Adrenal gland (tissue), 12 donors: Measurements from ENCODE around the gene ZKSCAN1. TPM values are rescaled to one million over a fixed set of nuclear protein-coding genes. Genes with fewer than 3 reads are reported as not detected.
"Not testable (repeated sequence)": the region's sequence is repeated elsewhere in the genome, so short reads cannot be mapped to it uniquely, and the experiment has no call there.

Experiments
- DNase-seq, 7 donors: peaks; one replicate each; pipeline ENCODE4 v3.0.0-alpha.2; 2019 to 2020
- H3K27ac ChIP-seq, 5 donors: fragments of 200-600 bp; sonication (generic) in 4 of 5; 1 replicate in 3 of 5; 2 replicates in 2 of 5; pipeline versions ENCODE4 v1.5.1 to v1.8.0; 2016 to 2020; ENCODE audit warnings: mild to moderate bottlenecking in 1 of 5
- H3K27me3 ChIP-seq: fragments of 200-600 bp; 2 replicates; pipeline ENCODE4 v1.8.0; 2021
- H3K36me3 ChIP-seq, 2 donors: fragments of 200-600 bp; replicated peaks in 1 of 2; 1 replicate in 1 of 2; 2 replicates in 1 of 2; pipeline versions ENCODE4 v1.5.1 to v1.8.0; 2018 to 2022
- H3K4me1 ChIP-seq, 2 donors: fragments of 200-600 bp; replicated peaks in 1 of 2; 1 replicate in 1 of 2; 2 replicates in 1 of 2; pipeline versions ENCODE4 v1.5.1 to v1.8.0; 2018 to 2021
- H3K4me3 ChIP-seq, 4 donors: fragments of 200-600 bp; sonication (generic) in 3 of 4; one replicate each; pipeline ENCODE4 v1.5.1; 2016 to 2018
- H3K9me3 ChIP-seq, 3 donors: fragments of 200-600 bp; sonication (generic) in 1 of 3; replicated peaks in 1 of 3; 1 replicate in 2 of 3; 2 replicates in 1 of 3; pipeline versions ENCODE4 v1.5.1 to v1.8.0; 2016 to 2021
- POLR2A ChIP-seq, 2 donors: fragments of 450-650 bp; IDR thresholded peaks; one replicate each; pipeline ENCODE4 v1.6.1; 2017; ENCODE audit warnings: antibody characterized with exemption in 2 of 2, mild to moderate bottlenecking in 2 of 2, moderate library complexity in 1 of 2
- WGBS, 4 donors: extraction: QIAGEN DNeasy Blood & Tissue Kit in 2 of 4; methylation state at CpG; one replicate each; pipeline versions ENCODE4 v1.1.5 to v1.1.7; 2013 to 2017; 5-methylcytosine and 5-hydroxymethylcytosine counted together
- intact Hi-C, 2 donors: fragments of 100-400 bp; cut with DNase I; formaldehyde crosslinking; loops; one replicate each; pipeline versions ENCODE4 v1.14.1 to v1.15.0; 2022 to 2023
- polyA plus RNA-seq, 3 donors: library from polyadenylated mRNA; stranded (reverse); fragments of 200-250 nt in 2 of 3; fragments of 350-450 nt in 1 of 3; fragmentation: Illumina TruSeq in 1 of 3; extraction: RNeasy Lipid Tissue Mini Kit (QIAGEN cat#74804) in 1 of 3; gene quantifications; one replicate each; pipeline ENCODE4 v1.2.3, GENCODE V29; 2013 to 2014
- total RNA-seq, 9 donors: library from RNA; depleted of rRNA in 4 of 9; stranded (reverse); fragments of >200 nt in 4 of 9; fragments of 120-200 nt in 1 of 9; fragmentation: NEBNext Ultra II Directional in 1 of 9; extraction: Animal tissue kit (Norgen Biotek cat#: 25700) in 1 of 9; gene quantifications; one replicate each; pipeline versions ENCODE4 v1.1.0 to v1.2.4, GENCODE V29; 2013 to 2023
- TF ChIP-seq, protein P1 (sequence below), 6 experiments: fragments of 450-650 bp in 4 of 6; fragments of 200-600 bp in 2 of 6; sonication (generic) in 1 of 6; IDR thresholded peaks; 1 replicate in 5 of 6; 2 replicates in 1 of 6; pipeline versions ENCODE4 v1.5.1 to v1.8.0; 2016 to 2021; ENCODE audit warnings: antibody characterized with exemption in 6 of 6, mild to moderate bottlenecking in 2 of 6, moderate library complexity in 1 of 6
- donor health status: healthy with polysubstance abuse.
- donor health status: Bipolar disorder and iron deficiency.
- donor health status: DM: yes; HTN: yes; CAD: no.
- donor health status: DM: no; HTN: no; CAD: no.
- donor health status: DM: no; HTN: no; CAD: no.
- donor health status: DM: yes; HTN: yes; CAD: no.

ZKSCAN1 gene
- total and polyA plus RNA-seq, 12 donors = 20.3 to 134 (median 48.9) TPM

DNA sequence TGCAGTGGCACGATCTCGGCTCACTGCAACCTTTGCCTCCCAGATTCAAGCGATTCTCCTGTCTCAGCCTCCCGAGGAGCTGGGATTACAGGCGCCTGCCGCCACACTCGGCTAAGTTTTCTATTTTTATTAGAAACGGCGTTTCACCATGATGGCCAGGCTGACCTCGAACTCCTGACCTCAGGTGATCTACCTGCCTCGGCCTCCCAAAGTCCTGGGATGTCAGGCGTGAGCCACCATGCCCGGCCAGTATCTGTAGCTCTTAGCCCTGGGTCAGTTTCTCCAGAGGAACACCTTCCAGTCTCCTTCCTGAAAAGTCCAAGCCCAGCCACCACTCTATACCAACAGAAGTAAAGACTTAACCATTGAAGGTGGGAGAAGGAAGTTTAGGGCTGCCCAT, 15.2 kb upstream of the ZKSCAN1 start:
- TF ChIP-seq POLR2A (IDR thresholded peaks at IDR 0.05) = no peak
- TF ChIP-seq, protein P1, sequence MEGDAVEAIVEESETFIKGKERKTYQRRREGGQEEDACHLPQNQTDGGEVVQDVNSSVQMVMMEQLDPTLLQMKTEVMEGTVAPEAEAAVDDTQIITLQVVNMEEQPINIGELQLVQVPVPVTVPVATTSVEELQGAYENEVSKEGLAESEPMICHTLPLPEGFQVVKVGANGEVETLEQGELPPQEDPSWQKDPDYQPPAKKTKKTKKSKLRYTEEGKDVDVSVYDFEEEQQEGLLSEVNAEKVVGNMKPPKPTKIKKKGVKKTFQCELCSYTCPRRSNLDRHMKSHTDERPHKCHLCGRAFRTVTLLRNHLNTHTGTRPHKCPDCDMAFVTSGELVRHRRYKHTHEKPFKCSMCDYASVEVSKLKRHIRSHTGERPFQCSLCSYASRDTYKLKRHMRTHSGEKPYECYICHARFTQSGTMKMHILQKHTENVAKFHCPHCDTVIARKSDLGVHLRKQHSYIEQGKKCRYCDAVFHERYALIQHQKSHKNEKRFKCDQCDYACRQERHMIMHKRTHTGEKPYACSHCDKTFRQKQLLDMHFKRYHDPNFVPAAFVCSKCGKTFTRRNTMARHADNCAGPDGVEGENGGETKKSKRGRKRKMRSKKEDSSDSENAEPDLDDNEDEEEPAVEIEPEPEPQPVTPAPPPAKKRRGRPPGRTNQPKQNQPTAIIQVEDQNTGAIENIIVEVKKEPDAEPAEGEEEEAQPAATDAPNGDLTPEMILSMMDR (IDR thresholded peaks at IDR 0.05) = no peak
- H3K4me1 ChIP-seq = no peaks in the 10 kb centered on the region
- 80 to 89% (median 88%) methylated on average over 10 to 13 of the region's 13 CpGs for WGBS, 4 donors
- no peaks in the 10 kb centered on the region for H3K27me3 ChIP-seq
- intact Hi-C loops = no loop called here
- no peaks in the 10 kb centered on the region for H3K9me3 ChIP-seq
- no peaks in the 10 kb centered on the region for H3K36me3 ChIP-seq
- H3K4me3 ChIP-seq = no peak overlapping the region
- DNase-seq = no peak
- no peak overlapping the region for H3K27ac ChIP-seq

DNA sequence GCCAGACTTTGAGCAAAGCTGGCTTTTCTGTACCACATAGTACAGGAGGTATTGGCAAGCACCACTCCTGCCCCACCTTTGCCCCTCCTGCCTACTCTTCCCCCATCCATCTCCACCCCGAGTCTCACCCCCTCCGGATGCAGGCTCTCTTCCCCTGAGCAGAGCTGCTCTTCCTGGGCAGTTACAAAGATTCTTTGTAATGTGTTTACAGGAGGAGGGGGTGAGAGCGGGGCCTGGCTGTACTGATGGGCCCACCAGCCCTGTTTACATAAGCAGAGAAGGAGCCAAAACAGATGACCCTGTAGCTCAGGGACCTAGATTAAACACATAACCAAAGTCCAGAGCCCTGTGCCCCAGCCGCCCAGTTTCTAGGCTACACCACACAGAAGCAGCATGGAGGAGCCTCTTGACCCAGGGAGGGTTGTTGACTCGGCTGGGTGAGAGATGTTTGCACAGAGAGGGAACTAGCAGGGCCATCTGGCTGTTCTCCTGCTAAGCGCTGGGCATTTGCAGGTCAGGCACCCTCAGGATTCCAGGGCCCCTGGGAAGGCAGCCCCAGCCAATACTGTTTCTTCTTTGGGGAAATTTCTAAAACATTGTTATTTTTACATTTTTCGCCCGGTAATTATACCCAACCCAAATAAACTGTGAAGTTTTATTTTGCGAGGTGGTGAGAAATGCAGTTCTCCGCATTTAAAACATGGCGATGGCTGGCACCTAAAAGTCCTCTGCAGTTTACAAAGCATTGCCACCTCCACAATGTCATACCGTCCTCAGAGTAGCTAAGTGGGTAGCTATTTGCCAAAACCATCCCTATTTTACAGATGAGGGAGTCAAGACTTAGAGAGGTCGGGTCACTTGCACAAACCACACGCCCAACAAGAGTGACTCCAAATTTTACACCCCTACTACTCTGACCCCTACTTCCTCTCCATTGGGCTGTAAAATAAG, 11.4 kb upstream of the ZKSCAN1 start:
- 60 to 69% (median 66%) methylated on average over 12 to 14 of the region's 14 CpGs for WGBS, 4 donors
- Histone ChIP-seq H3K27ac (no peak overlapping the region), H3K36me3 (no peaks in the 10 kb centered on the region), H3K4me3 (no peak overlapping the region), H3K9me3 (no peaks in the 10 kb centered on the region), H3K4me1 (no peaks in the 10 kb centered on the region), H3K27me3 (no peaks in the 10 kb centered on the region)
- intact Hi-C loops = no loop called here
- TF ChIP-seq, protein P1 (IDR thresholded peaks at IDR 0.05) = no peak
- no peak for TF ChIP-seq POLR2A (IDR thresholded peaks at IDR 0.05)
- DNase-seq = no peak

DNA sequence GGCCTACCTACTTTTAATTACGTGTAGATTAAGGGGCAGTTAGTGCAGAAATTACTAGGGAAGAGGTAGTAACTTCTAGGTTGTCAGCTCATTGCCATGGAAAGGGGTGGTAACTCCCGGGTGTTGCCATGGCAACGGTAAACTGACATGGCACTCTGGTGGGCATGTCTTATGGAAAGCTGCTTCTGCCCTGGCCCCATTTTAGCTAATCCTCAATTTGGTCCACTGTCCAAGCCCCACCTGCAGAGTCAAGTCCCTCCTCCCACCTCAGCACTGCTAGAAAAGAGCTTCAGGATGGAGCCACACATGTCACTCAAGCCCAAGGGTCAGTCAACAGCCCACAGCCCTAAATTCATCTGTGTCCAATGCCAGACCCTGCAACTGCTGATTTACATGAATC, 7.5 kb upstream of the ZKSCAN1 start:
- Histone ChIP-seq H3K27me3 (no peaks in the 10 kb centered on the region), H3K4me3 (no peak overlapping the region), H3K36me3 (no peaks in the 10 kb centered on the region), H3K27ac (no peak overlapping the region), H3K9me3 (no peaks in the 10 kb centered on the region), H3K4me1 (no peaks in the 10 kb centered on the region)
- 54 to 80% (median 69%) methylated on average over 3 of the region's 3 CpGs for WGBS, 4 donors
- intact Hi-C loops = no loop called here
- DNase-seq = no peak
- TF ChIP-seq, protein P1 (IDR thresholded peaks at IDR 0.05) = no peak
- TF ChIP-seq POLR2A (IDR thresholded peaks at IDR 0.05) = no peak

DNA sequence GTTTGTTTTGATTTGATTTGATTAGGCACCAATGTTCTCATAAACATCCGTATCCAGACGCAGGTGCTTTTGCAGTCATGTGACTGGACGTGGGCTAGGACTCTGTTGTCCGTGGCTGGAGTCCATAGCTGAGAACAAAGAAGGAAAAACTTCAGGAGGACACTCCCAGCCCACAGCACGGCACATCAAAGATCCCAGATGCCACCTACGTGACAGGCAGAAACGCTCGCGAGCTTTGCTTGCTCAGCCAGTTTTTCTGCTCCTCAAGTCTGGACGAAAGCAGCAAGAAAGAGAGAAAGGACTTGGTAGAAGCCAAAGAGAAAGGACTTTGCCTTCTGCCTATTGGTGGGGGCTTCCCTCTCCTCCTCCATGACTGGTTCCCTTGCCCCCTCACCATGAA, 6.9 kb upstream of the ZKSCAN1 start:
- H3K36me3 ChIP-seq = no peaks in the 10 kb centered on the region
- intact Hi-C loops = no loop called here
- no peaks in the 10 kb centered on the region for H3K9me3 ChIP-seq
- no peak overlapping the region for H3K27ac ChIP-seq
- TF ChIP-seq POLR2A (IDR thresholded peaks at IDR 0.05) = no peak
- TF ChIP-seq, protein P1 (IDR thresholded peaks at IDR 0.05) = no peak
- no peaks in the 10 kb centered on the region for H3K27me3 ChIP-seq
- H3K4me3 ChIP-seq = no peak overlapping the region
- no peak for DNase-seq
- no peaks in the 10 kb centered on the region for H3K4me1 ChIP-seq
- 64 to 75% (median 71%) methylated on average over 10 of the region's 10 CpGs for WGBS, 4 donors

DNA sequence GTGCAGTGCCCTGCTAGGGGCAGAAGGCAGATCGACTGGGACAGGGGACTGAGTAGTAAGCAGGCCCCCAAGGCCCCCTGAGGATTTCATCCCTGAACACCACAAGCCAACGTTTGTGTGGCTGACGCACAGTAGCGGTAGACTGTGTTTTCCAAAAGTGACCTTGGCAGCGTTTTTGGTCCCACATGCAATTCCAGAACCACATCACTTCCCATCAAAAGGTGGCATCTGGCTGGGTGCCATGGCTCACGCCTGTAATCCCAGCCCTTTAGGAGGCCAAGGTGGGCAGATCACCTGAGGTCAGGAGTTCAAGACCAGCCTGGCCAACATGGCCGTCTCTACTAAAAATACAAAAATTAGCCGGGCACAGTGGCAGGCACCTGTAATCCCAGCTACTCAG, 5.4 kb upstream of the ZKSCAN1 start:
- not testable (repeated sequence) for H3K27ac ChIP-seq, H3K9me3 ChIP-seq, H3K4me1 ChIP-seq, H3K27me3 ChIP-seq, H3K4me3 ChIP-seq, H3K36me3 ChIP-seq, DNase-seq
- WGBS, 4 donors = 61 to 70% (median 68%) methylated on average over 5 to 8 of the region's 8 CpGs
- intact Hi-C loops = loop anchor here in 1 of 2 donors (5.0 kb wide), 1 partner anchor 42 kb away; no protein-coding TSS in a partner anchor
